HL-60 (cell line): ENCODE measurements around the gene OAS1.

ENCODE experiments used
- DNase-seq, 2 experiments: peaks; one replicate each; pipeline ENCODE4 v3.0.0-alpha.2; 2010 to 2020; ENCODE audit warnings: low read depth in 1 of 2, low spot score in 1 of 2
- H3K27ac ChIP-seq: fragments of 250-450 bp; sonication (Bioruptor Pico); replicated peaks from 2 replicates; pipeline ENCODE4 v1.5.1; 2020; ENCODE audit warnings: mild to moderate bottlenecking, moderate library complexity
- H3K27me3 ChIP-seq: fragments of 250-450 bp; sonication (Bioruptor Pico); 2 replicates; pipeline ENCODE4 v1.5.1; 2021; ENCODE audit warnings: mild to moderate bottlenecking, moderate library complexity; ENCODE audit not compliant: insufficient read depth, poor library complexity, severe bottlenecking
- H3K4me3 ChIP-seq: replicated peaks from 2 replicates; pipeline ENCODE4 v1.5.1; 2011; ENCODE audit warnings: mild to moderate bottlenecking, control low read depth, low read length; ENCODE audit not compliant: insufficient read depth
- GABPA ChIP-seq: IDR thresholded peaks from 2 replicates; pipeline ENCODE4 v1.6.1; 2012; ENCODE audit warnings: low read depth
- POLR2AphosphoS5 ChIP-seq: IDR thresholded peaks from 2 replicates; pipeline ENCODE4 v1.6.1; 2012; ENCODE audit warnings: low read depth
- SPI1 ChIP-seq: IDR thresholded peaks from 2 replicates; pipeline ENCODE4 v1.6.1; 2012; ENCODE audit warnings: low read depth, mild to moderate bottlenecking, borderline replicate concordance
- TF ChIP-seq, protein P1 (sequence below): IDR thresholded peaks from one replicate; pipeline ENCODE4 v1.5.1; 2011; ENCODE audit warnings: low read length, control low read depth, inconsistent platforms; ENCODE audit not compliant: insufficient read depth
- TF ChIP-seq, protein P2 (sequence below): IDR thresholded peaks from 2 replicates; pipeline ENCODE4 v1.6.1; 2012; ENCODE audit warnings: low read depth; ENCODE audit not compliant: insufficient replicate concordance

OAS1 gene

DNA sequence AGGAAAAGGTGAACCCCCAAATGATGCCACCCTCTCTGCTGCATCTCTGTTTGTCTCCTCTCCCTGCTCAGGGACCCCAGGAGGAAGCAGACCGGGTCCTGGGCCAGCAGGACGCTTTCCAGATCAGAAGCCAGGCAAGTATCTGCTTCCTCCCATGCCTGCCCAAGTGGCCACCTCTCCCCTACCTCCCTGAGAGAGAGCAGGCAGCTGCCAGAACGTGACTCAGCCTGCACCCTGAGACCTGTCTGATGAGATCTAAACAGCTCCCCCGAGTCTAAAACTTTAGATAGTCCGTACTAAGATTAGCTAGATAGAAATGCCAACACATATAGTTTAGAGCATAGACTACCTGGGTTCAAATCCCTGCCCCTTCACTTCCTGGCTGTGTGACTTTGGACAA, 31.2 kb upstream of the OAS1 start:
- TF ChIP-seq, protein P1, sequence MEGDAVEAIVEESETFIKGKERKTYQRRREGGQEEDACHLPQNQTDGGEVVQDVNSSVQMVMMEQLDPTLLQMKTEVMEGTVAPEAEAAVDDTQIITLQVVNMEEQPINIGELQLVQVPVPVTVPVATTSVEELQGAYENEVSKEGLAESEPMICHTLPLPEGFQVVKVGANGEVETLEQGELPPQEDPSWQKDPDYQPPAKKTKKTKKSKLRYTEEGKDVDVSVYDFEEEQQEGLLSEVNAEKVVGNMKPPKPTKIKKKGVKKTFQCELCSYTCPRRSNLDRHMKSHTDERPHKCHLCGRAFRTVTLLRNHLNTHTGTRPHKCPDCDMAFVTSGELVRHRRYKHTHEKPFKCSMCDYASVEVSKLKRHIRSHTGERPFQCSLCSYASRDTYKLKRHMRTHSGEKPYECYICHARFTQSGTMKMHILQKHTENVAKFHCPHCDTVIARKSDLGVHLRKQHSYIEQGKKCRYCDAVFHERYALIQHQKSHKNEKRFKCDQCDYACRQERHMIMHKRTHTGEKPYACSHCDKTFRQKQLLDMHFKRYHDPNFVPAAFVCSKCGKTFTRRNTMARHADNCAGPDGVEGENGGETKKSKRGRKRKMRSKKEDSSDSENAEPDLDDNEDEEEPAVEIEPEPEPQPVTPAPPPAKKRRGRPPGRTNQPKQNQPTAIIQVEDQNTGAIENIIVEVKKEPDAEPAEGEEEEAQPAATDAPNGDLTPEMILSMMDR, result no peak
- no peak for TF ChIP-seq POLR2AphosphoS5
- TF ChIP-seq GABPA, result no peak
- TF ChIP-seq, protein P2, sequence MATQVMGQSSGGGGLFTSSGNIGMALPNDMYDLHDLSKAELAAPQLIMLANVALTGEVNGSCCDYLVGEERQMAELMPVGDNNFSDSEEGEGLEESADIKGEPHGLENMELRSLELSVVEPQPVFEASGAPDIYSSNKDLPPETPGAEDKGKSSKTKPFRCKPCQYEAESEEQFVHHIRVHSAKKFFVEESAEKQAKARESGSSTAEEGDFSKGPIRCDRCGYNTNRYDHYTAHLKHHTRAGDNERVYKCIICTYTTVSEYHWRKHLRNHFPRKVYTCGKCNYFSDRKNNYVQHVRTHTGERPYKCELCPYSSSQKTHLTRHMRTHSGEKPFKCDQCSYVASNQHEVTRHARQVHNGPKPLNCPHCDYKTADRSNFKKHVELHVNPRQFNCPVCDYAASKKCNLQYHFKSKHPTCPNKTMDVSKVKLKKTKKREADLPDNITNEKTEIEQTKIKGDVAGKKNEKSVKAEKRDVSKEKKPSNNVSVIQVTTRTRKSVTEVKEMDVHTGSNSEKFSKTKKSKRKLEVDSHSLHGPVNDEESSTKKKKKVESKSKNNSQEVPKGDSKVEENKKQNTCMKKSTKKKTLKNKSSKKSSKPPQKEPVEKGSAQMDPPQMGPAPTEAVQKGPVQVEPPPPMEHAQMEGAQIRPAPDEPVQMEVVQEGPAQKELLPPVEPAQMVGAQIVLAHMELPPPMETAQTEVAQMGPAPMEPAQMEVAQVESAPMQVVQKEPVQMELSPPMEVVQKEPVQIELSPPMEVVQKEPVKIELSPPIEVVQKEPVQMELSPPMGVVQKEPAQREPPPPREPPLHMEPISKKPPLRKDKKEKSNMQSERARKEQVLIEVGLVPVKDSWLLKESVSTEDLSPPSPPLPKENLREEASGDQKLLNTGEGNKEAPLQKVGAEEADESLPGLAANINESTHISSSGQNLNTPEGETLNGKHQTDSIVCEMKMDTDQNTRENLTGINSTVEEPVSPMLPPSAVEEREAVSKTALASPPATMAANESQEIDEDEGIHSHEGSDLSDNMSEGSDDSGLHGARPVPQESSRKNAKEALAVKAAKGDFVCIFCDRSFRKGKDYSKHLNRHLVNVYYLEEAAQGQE, result no peak
- no peak for TF ChIP-seq SPI1
- peaks cover 18% of the 10 kb centered on the region for H3K27me3 ChIP-seq
- no peak for DNase-seq

DNA sequence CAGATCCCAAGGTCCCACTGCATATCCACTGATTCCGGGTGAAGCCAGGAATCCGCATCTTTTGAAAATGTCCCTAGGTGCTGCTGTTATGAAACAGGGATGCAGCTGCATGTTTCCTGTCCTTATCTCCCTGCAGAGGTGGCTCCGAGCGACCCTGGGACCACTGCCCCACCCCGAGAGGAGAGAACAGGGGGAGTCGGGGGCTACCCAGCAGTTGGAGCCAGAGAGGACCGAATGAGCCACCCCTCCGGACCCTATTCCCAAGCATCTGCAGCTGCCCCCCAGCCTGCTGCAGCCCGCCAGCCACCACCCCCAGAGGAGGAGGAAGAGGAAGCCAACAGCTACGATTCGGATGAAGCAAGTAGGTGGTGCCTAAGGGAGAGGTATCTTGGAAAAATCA, 30.3 kb upstream of the OAS1 start:
- no peak overlapping the region for H3K27ac ChIP-seq
- no peak for TF ChIP-seq SPI1
- no peak for TF ChIP-seq GABPA
- TF ChIP-seq, protein P2, result no peak
- TF ChIP-seq, protein P1, result no peak
- TF ChIP-seq POLR2AphosphoS5, result no peak

More for the DNA sequence above, 31.2 kb upstream of the OAS1 start:
- H3K27ac ChIP-seq, result no peak overlapping the region
- H3K4me3 ChIP-seq, result no peak overlapping the region

DNA sequence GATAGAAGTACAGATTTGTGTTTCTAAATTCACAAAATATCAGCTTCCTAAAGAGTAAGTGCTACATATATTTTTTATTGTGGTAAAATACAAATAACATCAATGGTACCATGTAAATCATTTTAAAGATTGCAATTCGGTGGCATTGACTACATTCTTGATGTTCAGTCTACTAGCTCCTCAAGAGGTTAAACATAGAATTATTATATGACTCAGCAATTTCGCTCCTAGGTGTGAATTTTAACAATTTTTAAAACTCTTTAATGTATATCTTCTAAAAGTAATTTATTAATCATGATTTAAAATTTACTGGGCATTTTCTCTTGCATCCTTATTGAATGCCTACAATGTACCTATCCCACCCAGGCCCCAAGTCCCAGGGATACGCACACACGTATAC, 29.8 kb upstream of the OAS1 start:
- no peak for TF ChIP-seq GABPA
- TF ChIP-seq, protein P1, result no peak
- TF ChIP-seq, protein P2, result no peak
- TF ChIP-seq SPI1, result no peak
- no peak for TF ChIP-seq POLR2AphosphoS5
- Histone ChIP-seq H3K27me3 (peaks cover 18% of the 10 kb centered on the region), H3K4me3 (no peak overlapping the region), H3K27ac (no peak overlapping the region)
- DNase-seq, result no peak

More for the DNA sequence above, 30.3 kb upstream of the OAS1 start:
- no peak for DNase-seq
- Histone ChIP-seq H3K4me3 (no peak overlapping the region), H3K27me3 (peaks cover 18% of the 10 kb centered on the region)
